Measurements from ENCODE around the gene BTBD10. TPM values are rescaled to one million over a fixed set of nuclear protein-coding genes. Genes with fewer than 3 reads are reported as not detected.

Gene BTBD10
- total and polyA plus RNA-seq, 2 of the 13 experiments (the other 11 are each of a cell fraction or from before 2014, with no cell fraction given) = 9.8 to 26.6 TPM

GRCh38 chr11:13462311-13462900 is 616 bp downstream of the BTBD10 start (continued):
- no peak for TF ChIP-seq EZH2 (conservative IDR thresholded peaks at IDR 0.05; ENCODE audit: low read depth, low read length)
- TF ChIP-seq SP4 (CRISPR knock-in tag; IDR thresholded peaks at IDR 0.05) = no peak
- no peak for TF ChIP-seq ELK4 (CRISPR knock-in tag; IDR thresholded peaks at IDR 0.05; ENCODE audit: borderline replicate concordance)
- no peak for TF ChIP-seq PAF1 (CRISPR knock-in tag; IDR thresholded peaks at IDR 0.05)
- no peak for TF ChIP-seq DNMT3B (CRISPR knock-in tag; conservative IDR thresholded peaks at IDR 0.05)
- peak; percentile 42; the same call in 1 of the 2 replicates for TF ChIP-seq TGIF2 (CRISPR knock-in tag; IDR thresholded peaks at IDR 0.05)

GRCh38 chr11:13461291-13461690 is 1.7 kb downstream of the BTBD10 start:
- no TSS peak for BruUV-seq (replicated peaks)
- FAIRE-seq = no peak
- no peak overlapping the region for H3K9ac ChIP-seq (ENCODE audit: insufficient read depth, low read depth, low read length)
- TF ChIP-seq TFE3 (CRISPR knock-in tag; IDR thresholded peaks at IDR 0.05) (no peak), KLF16 (CRISPR knock-in tag; IDR thresholded peaks at IDR 0.05) (no peak), SCMH1 (CRISPR knock-in tag; IDR thresholded peaks at IDR 0.05; ENCODE audit: borderline replicate concordance) (no peak), ZNF589 (CRISPR knock-in tag; conservative IDR thresholded peaks at IDR 0.05) (no peak), RFXANK (CRISPR knock-in tag; IDR thresholded peaks at IDR 0.05) (no peak), SP140L (CRISPR knock-in tag; IDR thresholded peaks at IDR 0.05; ENCODE audit: borderline replicate concordance) (no peak), SP4 (CRISPR knock-in tag; IDR thresholded peaks at IDR 0.05) (no peak), ATF3 (CRISPR knock-in tag; IDR thresholded peaks at IDR 0.05) (no peak), MIER2 (CRISPR knock-in tag; IDR thresholded peaks at IDR 0.05) (no peak), GLMP (CRISPR knock-in tag; IDR thresholded peaks at IDR 0.05; ENCODE audit: borderline replicate concordance) (no peak), HMGXB4 (CRISPR knock-in tag; IDR thresholded peaks at IDR 0.05; ENCODE audit: borderline replicate concordance in 1 of 2, low read depth in 1 of 2) (no peak), ZNF121 (CRISPR knock-in tag; IDR thresholded peaks at IDR 0.05) (no peak), ISX (CRISPR knock-in tag; conservative IDR thresholded peaks at IDR 0.05) (no peak)

More at GRCh38 chr11:13461291-13461690, 1.7 kb downstream of the BTBD10 start:
- H2AFZ ChIP-seq (ENCODE audit: low read length) = no peak overlapping the region
- WGBS (ENCODE audit: low lambda C conversion rate) = 91% methylated on average over 3 of the region's 3 CpGs
- ATAC-seq = no peak
- no peak overlapping the region for H3K27ac ChIP-seq (ENCODE audit: extremely low read length, insufficient read depth, low read length)
- in situ Hi-C loops (cut with HindIII; ENCODE audit: extremely low pct_ligation_motif_present, low pct_unique_long_range_greater_than_20kb) = no loop called here
- H4K20me1 ChIP-seq (ENCODE audit: insufficient read depth, low read length) = no peaks in the 10 kb centered on the region
- no peaks in the 10 kb centered on the region; a peak in 1 of 5 replicates for H3K27me3 ChIP-seq (ENCODE audit: control insufficient read depth in 1 of 2, insufficient read depth in 2 of 2, low read length in 2 of 2)
- peaks cover 28% of the 10 kb centered on the region for H3K79me2 ChIP-seq (ENCODE audit: insufficient read depth, low read length)
- DNase-seq (ENCODE audit: low spot score) = no peak
- no peaks in the 10 kb centered on the region for H3K9me3 ChIP-seq (ENCODE audit: low read length)
- ChIA-PET POLR2A (no interaction called here), CTCF (ENCODE audit: low intra/inter-chr PET ratio, low total read pairs) (no interaction called here)
- no peaks in the 10 kb centered on the region for H3K36me3 ChIP-seq (replicated peaks in 1 of 2; ENCODE audit: control insufficient read depth in 1 of 2, insufficient read depth in 2 of 2, low read length in 2 of 2)
- 0 out of 6 replicates have a peak overlapping the region, but pooled peaks of 1 of the 3 experiments have one; percentile 5 for H3K4me3 ChIP-seq (replicated peaks in 1 of 3; ENCODE audit: insufficient read depth in 1 of 3, low read depth in 2 of 3, low read length in 3 of 3)
- intact Hi-C loops (cut with micrococcal nuclease; ENCODE audit: unreplicated experiment) = loop anchor here (10.0 kb wide), 1 partner anchor 246 kb away; no protein-coding TSS in a partner anchor
- H3K4me1 ChIP-seq (ENCODE audit: insufficient read depth, low read length) = peaks cover 20% of the 10 kb centered on the region
- no peak overlapping the region for H3K4me2 ChIP-seq (ENCODE audit: low read depth, low read length)

Data from HepG2 (cell line).